NCI-H1048 (cell line): ENCODE results near the gene GBP5.
"Not testable (repeated sequence)": the region's sequence is repeated elsewhere in the genome, so short reads cannot be mapped to it uniquely, and the experiment has no call there.

ENCODE experiments used
- DNase-seq: peaks from one replicate; lab custom pipeline; 2025; lab: John Stamatoyannopoulos, UW

The GBP5 gene, protein sequence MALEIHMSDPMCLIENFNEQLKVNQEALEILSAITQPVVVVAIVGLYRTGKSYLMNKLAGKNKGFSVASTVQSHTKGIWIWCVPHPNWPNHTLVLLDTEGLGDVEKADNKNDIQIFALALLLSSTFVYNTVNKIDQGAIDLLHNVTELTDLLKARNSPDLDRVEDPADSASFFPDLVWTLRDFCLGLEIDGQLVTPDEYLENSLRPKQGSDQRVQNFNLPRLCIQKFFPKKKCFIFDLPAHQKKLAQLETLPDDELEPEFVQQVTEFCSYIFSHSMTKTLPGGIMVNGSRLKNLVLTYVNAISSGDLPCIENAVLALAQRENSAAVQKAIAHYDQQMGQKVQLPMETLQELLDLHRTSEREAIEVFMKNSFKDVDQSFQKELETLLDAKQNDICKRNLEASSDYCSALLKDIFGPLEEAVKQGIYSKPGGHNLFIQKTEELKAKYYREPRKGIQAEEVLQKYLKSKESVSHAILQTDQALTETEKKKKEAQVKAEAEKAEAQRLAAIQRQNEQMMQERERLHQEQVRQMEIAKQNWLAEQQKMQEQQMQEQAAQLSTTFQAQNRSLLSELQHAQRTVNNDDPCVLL

DNA sequence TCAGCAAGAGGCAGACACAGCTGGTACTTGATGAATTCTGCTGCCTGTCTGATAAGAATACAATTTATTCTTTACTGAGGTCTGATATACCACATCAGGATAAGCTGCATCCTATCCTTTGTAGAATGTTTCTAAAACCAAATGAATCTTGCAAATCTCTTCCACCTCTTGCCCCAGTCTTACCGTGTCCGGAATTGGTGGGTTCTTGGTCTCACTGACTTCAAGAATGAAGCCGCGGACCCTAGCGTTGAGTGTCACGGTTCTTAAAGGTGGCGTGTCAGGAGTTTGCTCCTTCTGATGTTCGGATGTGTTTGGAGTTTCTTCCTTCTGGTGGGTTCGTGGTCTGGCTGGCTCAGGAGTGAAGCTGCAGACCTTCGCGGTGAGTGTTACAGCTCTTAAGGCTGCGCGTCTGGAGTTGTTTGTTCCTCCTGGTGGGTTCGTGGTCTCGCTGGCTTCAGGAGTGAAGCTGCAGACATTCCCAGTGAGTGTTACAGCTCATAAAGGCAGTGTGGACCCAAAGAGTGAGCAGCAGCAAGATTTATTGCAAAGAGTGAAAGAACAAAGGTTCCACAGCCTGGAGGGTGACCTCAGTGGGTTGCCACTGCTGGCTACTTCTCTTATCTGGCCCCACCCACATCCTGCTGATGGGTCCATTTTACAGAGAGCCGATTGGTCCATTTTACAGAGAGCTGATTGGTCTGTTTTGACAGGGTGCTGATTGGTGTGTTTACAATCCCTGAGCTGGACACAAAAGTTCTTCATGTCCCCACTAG, at the start of gene GBP5:
GBP5 (minus strand) TSS at position 592 of the 773 bp plus-strand sequence. CDS start 3,305 bp downstream, outside the sequence.
- DNase-seq = not testable (repeated sequence)

DNA sequence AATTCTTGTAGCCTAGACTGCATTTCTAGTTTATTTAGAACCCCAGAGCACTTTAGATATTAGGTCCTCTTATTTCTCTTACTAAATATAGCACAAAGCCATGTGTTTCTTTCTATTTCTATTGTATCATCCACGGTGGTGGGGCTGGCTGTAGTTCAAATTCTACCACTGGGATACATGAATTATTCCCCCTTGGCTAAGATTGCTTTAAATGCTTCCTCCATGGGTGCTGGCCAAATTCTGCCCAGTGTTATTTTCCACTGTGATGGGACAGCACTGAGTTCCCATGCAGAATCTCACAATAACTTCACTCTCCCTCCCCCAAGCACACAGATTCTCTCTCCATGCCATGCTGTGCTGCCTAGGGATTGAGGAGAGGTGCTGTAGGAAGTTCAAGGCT, 49.7 kb upstream of the GBP5 start:
- no peak for DNase-seq

DNA sequence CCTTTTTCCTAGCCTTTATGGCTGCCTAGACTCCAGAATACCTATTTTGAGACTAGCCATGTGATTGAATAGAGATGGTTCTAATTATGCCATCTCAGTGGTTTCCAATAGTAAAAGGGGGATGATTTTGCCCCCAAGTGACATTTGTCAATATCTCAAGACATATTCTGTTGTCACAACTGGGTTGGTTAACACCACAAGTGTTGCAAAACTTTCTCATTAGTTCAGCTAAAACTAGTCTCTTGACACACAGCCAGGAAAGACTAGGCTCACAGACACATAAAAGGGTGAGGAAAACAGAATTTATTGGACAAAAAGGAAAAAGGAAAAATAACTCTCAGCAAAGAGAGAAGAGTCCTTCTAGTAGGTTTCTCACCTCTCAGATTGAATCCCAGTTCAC, 39.9 kb upstream of the GBP5 start:
- DNase-seq = no peak

DNA sequence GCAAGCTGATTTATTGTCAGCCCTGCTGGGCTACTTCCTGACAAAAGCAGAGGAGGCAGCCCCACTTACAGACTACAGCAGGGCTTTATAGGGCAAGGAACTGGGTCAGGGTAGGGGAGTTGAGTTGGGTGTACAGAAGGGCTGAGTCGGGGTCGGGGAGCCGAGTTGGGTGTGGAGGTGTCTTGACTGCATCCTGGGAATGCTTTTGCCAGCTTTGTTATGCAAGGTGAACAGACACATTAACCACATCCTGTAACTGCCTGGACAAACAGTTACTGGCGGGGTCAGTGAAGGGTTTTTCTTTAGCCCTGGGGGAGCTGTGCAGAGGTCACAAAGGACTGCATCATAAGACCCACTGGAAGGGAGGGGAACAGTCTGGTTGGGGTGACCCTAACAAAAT, 39.1 kb upstream of the GBP5 start:
- no peak for DNase-seq

DNA sequence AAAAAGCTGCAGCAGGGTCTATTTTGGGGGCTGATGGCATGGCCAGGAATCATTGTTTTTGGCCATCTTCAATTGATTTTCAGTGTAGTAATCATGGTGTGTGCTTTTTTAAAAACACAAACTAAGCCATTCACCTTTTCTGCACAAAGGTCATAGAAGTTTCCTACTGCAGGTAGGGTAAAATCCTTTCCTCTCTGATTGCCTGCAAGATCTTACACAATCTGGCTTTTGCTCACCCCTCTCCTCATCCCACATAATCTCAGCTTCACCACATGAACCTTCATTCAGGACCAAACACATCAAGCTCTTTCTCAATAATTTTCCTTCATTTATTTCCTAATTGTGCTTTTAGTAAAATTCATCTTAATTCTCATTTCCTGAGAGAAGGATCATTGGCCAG, 38.3 kb upstream of the GBP5 start:
- no peak for DNase-seq

DNA sequence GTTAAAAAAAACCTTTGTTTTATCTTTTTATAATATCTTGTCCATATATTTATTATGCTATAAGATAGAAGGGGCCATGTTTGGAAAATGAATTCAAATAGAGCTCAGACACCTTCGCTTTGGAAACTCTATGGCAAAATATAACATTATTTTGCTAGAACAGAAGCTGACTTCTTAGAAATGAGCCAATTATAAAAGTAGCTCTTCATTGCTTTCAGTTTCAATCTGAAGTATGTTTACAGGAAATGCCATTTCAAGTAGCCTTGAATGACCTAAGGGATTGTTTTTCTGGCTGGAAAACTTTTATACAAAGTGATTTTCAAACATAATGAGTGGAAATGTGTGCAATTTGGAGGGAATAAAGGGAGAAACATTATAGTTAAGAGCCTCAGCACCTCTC, 37.8 kb upstream of the GBP5 start:
- no peak for DNase-seq

DNA sequence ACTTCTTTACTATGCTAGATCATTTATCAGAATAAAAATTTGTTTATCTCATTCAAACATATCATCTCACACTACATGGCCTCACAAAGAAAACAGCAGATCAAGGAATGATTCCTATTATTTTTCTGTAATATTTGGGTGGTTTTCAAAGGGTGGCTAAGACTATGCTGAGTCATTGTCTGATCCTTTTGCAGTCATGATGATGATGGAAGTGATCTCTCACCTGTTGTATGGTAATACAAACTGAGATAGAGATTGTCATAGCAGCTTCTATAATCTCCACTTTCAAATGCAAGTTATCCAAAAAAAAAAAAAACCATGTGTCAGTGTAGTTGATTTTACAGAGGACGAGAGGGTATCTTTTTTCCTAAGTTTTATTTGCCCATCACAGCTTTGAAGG, 37.2 kb upstream of the GBP5 start:
- no peak for DNase-seq

DNA sequence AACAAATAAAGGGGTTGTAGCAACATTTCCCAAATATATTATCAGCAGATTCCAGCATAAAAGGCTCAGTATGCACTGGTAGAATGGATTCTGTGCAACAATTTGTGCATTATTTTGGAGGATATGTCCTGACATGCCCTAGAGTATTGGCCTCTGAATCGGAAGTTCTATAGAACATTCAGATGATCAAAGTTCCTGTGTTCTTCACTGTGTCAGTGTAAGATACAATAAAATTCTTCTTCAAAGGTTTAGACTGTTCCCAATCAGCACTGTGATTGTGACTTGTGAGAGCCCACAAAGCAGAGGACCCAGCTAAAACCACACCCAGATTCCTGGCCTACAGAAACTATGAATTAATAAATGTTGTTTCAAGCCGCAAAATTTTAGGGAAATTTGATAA, 33.6 kb upstream of the GBP5 start:
- DNase-seq = no peak

DNA sequence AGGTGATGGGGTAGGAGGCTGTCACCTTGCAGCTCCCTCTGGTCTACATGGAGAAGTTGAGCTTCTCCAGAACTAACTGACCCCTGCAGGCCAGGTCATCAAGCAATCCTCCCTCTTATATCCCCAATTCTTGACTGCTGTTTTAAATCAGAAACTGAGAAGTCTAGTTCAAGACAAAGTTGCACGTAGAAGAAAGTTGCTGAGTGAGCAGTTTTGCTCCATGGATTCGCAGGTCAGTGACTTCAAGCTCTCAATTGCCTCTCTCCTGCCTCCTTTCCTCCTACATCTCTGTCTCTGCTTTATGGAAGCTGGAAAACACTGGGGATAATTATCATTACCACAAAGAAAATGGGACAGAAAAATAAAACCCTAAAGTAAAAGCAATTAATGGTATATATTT, 32.8 kb upstream of the GBP5 start:
- DNase-seq = no peak

DNA sequence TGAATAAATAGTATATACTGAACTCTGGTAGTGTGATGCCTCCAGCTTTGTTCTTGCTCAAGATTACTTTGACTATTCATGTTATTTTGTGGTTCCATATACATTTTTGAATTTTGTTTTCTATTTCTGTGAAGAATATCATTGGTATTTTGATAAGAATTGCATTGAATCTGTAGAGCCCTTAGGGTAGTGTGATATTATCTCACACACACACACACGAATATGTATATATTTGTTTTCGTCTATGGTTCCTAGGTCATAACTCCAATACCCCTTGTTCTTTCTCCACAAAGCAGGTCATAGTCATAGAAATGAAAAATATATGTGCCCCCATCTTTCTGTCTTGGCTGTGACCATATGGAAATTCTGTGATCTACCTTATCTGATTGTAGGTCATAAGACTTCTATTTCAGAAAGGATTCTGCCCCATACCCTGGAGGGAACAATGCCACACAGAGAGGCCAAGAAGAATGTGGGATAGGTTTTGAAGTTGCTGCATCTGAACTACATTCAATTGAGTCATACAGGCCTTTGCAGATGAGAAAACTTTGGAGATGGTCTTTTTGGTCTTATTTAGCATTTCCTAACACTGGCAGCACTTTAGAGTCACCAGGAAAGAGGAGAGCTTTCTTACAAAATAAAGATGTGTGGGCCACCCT, 32.0 kb upstream of the GBP5 start:
- DNase-seq = no peak

DNA sequence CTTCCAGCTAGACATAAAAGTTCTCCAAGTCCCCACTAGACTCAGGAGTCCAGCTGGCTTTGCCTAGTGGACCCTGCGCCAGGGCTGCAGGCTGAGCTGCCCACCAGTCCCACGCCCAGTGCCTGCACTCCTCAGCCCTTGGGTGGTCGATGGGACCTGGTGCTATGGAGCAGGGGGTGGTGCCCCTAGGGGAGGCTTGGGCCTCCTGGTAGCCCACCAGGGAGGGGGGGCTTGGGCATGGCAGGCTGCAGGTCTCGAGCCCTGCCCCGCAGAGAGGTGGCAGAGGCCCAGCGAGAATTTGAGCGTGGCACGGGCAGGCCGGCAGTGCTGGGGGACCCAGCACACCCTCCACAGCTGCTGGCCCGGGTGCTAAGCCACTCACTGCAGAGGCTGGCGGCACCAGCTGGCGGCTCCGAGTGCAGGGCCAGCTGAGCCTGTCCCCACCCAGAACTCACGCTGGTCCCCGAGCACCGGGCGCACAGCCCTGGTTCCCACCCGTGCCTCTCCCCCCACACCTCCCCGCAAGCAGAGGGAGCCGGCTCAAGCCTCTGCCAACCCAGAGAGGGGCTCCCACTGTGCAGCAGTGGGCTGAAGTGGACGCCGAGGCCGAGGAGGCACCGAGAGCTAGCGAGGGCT, 30.2 kb upstream of the GBP5 start:
- no peak for DNase-seq

DNA sequence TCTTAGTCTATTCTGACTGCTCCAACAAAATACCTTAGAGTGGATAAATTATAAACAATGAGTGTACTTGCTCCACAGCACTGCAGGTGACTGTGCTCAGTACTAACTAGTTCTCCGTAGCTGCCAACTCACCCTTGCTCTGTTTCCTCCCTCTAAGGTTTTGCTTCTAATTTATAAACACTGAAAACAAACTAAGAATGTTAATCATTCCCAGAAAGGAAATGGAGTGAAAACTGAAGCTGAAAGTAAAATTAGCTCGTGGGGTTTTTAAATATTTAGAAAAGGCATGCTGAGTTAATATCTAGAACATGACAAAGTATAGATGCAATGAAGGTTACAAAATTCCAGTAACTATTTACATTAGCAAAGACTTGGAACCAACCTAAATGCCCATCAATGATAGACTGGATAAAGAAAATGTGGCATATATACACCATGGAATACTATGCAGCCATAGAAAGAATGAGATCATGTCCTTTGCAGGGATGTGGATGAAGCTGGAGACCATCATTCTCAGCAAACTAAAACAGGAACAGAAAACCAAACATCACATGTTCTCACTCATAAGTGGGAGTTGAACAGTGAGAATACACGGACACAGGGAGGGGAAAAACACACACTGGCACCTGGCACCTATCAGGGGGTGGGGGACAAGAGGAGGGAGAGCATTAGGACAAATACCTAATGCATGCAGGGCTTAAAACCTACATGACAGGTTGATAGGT, 27.2 kb upstream of the GBP5 start:
- not testable (repeated sequence) for DNase-seq

DNA sequence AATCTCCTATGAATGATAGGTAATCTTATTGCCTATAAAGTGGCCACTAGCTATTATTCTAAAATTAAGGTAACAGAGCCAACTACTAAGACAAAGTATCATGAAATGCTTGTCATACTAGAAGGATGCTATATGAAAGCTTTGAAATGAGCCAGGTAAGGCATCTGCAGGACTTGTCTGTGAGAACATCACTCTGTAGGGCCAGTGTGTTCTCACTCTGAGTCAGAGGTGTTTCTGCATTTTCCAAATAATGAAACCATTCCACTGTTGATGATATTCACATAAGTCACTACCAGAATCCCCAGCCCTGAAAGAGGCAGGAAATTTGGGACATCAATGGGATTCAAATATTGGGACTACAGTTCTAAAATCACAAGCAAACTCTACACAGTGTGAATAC, 25.8 kb upstream of the GBP5 start:
- no peak for DNase-seq

DNA sequence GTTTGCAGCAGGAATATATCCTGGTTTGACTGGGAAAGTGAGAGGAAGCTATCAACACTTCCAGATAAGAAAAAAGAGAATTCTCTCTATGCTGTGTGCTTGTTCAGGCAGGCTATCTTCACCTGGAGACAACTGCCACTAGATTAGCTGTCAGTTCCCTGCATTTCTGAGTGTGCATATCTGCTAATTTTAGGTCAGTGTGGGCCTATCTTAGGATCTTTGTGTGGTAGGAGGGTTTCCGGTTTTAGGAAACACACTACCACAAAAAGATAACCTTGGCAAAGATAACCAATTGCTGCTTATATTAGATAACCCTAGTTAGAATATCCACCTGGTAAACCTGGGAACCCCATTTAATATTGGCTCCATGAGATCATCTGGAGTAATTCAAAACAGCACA, 22.5 kb upstream of the GBP5 start:
- no peak for DNase-seq

DNA sequence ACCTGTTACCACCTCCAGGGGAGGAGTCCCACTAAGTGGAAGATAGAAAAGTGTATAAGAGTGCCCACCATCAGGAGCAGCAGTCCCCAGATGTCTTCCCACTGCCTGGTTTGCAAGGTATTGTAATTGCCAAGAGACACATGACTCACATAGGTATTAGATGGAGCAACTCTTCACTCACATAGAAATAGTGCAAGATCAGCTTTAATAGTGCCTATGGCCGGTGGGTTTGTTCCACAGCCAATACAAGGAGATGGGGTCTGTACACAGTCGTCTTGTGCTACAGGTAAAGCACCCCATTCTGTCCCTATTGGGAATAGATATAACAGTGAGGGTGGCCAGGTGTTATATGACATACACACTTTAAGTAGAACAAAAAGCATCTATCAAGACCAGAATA, 18.6 kb upstream of the GBP5 start:
- no peak for DNase-seq

DNA sequence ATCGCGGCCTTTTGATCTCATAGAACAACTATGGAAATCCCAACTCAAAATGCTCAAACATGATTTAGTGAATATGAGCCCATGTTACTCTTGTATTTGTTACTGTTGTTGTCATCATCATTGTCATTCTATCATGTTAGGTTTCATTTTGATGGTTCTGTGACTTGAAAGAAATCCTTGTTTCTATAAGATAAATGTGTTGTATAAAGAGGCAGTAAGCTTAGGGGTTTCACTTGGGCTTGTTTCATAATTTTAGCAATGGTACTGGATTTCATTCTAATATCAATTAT, 15.3 kb upstream of the GBP5 start:
- no peak for DNase-seq

DNA sequence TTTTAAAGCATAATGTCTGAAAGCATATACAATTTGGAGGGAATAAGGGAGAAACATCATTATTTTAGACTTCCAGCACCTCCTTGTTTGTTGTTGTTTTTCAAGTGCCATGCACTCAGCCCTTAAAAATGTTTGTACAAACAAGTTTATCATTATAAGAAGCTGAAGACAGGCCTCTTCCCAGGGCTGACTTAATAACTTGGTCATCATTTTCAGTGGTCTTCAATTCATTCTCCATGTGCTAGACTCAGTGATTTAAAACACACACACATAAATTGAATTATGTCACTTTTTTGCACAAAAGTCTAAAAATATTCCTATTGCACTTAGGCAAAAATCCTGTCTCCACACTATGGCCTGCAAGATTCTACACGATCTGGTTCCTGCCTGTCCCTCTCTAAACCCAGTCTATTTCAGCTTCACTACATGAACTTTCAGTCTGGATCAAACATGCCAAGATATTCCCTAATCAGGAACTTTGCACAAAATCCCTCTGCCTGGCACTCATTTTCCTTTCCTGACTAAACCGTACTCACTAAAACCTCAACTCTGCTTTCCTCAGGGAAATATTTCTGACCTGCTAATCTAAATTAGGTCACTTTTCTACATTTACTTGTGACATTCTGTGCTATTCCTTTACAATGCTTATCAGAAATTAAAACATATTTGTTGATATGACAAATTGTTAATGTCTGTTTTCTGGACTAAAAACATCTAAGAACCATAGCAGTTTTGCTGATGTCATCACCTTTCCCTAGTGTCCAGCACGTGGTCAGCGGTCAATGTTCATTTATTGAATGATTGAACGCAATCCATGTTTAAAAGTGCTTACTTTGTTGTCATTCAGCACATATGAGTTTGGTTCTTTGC, 14.8 kb upstream of the GBP5 start:
- DNase-seq = no peak

DNA sequence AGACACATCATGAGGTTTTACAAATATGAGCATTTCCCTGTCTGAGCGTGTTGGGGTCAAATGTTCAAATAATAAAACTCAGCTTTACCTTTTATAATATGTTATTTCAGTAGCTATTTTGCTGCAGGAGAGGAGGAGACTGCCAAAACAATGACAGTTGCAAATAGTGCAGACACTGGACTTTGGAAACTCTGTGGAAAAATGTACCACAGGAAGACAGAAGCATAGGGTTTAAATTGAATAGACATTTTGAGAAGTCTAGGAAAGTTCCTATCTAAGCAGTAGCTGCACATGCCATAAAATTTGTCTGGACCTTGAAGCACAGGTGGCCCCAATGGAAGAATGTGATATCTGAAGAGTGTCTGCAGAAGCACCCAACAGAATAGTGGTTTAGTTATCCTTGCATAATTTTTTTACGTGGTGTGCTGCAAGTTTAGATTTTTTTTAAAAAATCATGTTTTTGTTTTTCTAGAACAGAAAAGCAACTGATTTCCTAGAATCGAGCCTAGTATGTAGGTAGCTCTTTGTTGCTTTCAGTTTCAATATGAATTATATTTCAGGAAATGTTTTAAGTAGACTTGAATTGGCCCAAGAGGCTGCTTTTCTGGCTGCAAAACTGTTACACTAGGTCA, 14.0 kb upstream of the GBP5 start:
- DNase-seq = no peak

DNA sequence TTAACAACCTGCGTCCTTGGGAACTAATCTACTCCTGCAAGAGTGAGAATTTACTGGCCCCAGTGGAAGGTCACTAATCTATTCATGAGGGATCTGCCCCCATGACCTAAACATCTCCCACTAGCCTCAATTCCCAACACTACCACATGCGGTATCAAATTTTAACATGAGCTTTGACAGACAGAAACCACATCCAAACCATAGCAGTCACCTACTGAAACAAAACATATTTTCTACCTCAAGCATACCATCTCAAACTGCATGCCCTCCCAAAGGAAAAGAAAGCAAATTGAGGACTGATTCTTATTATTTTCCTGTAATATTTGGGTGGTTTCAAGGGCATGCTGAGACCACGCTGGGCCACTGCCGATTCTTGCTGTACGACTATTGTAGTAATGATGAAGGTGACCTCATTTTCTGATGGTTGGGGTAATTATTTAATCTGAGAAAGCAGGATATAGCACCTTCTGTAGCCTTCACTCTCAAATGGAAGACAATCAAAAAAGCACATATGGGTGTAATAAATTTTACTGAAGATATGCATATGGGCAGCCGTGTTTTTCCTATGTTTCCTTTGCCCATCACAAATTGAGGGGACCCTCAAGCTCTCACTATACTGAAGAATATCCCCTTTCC, 13.2 kb upstream of the GBP5 start:
- no peak for DNase-seq
